ENCODE data around the gene SUPT6H. TPM values are rescaled to one million over a fixed set of nuclear protein-coding genes. Genes with fewer than 3 reads are reported as not detected.

The SUPT6H gene
- polyA plus RNA-seq, 1 of the 3 experiments (the other 2 are of a cell fraction) = 26.9 TPM

GRCh38 chr17:28715217-28715616 lies 53.2 kb downstream of the SUPT6H start:
- CTCF ChIA-PET = interaction anchor here (0.9 to 1.5 kb wide), 2 partner anchors 35 to 48 kb away, joined by 3 to 4 read pairs; no protein-coding TSS in a partner anchor
- Histone ChIP-seq H3K4me3 (ENCODE audit: low read depth in 2 of 2, low read length in 1 of 2) (no peak overlapping the region), H3K79me2 (ENCODE audit: insufficient read depth) (peaks cover 5% of the 10 kb centered on the region), H3F3A (replicated peaks; ENCODE audit: insufficient read depth) (peaks cover 19% of the 10 kb centered on the region), H3K9me3 (no peaks in the 10 kb centered on the region), H3K27ac (ENCODE audit: low read depth in 2 of 2, low read length in 1 of 2) (no peak overlapping the region), H3K9me2 (no peaks in the 10 kb centered on the region), H3K27me3 (ENCODE audit: insufficient read depth) (no peaks in the 10 kb centered on the region), H3K9ac (no peak overlapping the region), H4K20me1 (ENCODE audit: insufficient read depth) (no peaks in the 10 kb centered on the region), H2AFZ (ENCODE audit: low read depth) (no peak overlapping the region), H3K4me2 (no peak overlapping the region), H3K4me1 (ENCODE audit: control insufficient read depth in 1 of 2, insufficient read depth in 2 of 2, low read depth in 1 of 2, low read length in 1 of 2) (peaks cover 0 to 2% of the 10 kb centered on the region in 2 experiments; a peak in 2 of 4 replicates), H3K36me3 (replicated peaks in 1 of 2; ENCODE audit: control insufficient read depth in 1 of 2, insufficient read depth in 2 of 2, low read length in 1 of 2) (peaks cover 0 to under 1% of the 10 kb centered on the region in 2 experiments)
- TF ChIP-seq RCOR1 (IDR thresholded peaks at IDR 0.05; ENCODE audit: low read length) (no peak), MXI1 (IDR thresholded peaks at IDR 0.05; ENCODE audit: low read depth, low read length) (no peak), MEF2A (IDR thresholded peaks at IDR 0.05; ENCODE audit: borderline replicate concordance, low read depth) (no peak), CHD2 (IDR thresholded peaks at IDR 0.05; ENCODE audit: low read length, partially characterized antibody) (no peak), USF2 (IDR thresholded peaks at IDR 0.05; ENCODE audit: borderline replicate concordance, low read depth, low read length) (no peak), EP300 (IDR thresholded peaks at IDR 0.05; ENCODE audit: borderline replicate concordance in 1 of 2, low read depth in 1 of 2, low read length in 1 of 2) (no peak), ELF1 (IDR thresholded peaks at IDR 0.05) (no peak), SMC3 (IDR thresholded peaks at IDR 0.05; ENCODE audit: low read depth, low read length) (no peak), NRF1 (IDR thresholded peaks at IDR 0.05; ENCODE audit: low read depth, low read length) (no peak), RFX5 (IDR thresholded peaks at IDR 0.05; ENCODE audit: low read length) (no peak), SIN3A (IDR thresholded peaks at IDR 0.05; ENCODE audit: borderline replicate concordance, low read depth, low read length) (no peak), EZH2phosphoT487 (IDR thresholded peaks at IDR 0.05; ENCODE audit: borderline replicate concordance, low read depth) (no peak), YY1 (IDR thresholded peaks at IDR 0.05; ENCODE audit: low read depth) (no peak), NFIC (IDR thresholded peaks at IDR 0.05; ENCODE audit: borderline replicate concordance) (no peak), FOXM1 (IDR thresholded peaks at IDR 0.05; ENCODE audit: low read depth) (no peak)
- TF ChIP-seq, protein P1, sequence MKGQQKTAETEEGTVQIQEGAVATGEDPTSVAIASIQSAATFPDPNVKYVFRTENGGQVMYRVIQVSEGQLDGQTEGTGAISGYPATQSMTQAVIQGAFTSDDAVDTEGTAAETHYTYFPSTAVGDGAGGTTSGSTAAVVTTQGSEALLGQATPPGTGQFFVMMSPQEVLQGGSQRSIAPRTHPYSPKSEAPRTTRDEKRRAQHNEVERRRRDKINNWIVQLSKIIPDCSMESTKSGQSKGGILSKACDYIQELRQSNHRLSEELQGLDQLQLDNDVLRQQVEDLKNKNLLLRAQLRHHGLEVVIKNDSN (IDR thresholded peaks at IDR 0.05; ENCODE audit: borderline replicate concordance, low read depth) = no peak
- TF ChIP-seq, protein P2, sequence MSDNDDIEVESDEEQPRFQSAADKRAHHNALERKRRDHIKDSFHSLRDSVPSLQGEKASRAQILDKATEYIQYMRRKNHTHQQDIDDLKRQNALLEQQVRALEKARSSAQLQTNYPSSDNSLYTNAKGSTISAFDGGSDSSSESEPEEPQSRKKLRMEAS (IDR thresholded peaks at IDR 0.05; ENCODE audit: low read depth) = no peak
- TF ChIP-seq, protein P3, sequence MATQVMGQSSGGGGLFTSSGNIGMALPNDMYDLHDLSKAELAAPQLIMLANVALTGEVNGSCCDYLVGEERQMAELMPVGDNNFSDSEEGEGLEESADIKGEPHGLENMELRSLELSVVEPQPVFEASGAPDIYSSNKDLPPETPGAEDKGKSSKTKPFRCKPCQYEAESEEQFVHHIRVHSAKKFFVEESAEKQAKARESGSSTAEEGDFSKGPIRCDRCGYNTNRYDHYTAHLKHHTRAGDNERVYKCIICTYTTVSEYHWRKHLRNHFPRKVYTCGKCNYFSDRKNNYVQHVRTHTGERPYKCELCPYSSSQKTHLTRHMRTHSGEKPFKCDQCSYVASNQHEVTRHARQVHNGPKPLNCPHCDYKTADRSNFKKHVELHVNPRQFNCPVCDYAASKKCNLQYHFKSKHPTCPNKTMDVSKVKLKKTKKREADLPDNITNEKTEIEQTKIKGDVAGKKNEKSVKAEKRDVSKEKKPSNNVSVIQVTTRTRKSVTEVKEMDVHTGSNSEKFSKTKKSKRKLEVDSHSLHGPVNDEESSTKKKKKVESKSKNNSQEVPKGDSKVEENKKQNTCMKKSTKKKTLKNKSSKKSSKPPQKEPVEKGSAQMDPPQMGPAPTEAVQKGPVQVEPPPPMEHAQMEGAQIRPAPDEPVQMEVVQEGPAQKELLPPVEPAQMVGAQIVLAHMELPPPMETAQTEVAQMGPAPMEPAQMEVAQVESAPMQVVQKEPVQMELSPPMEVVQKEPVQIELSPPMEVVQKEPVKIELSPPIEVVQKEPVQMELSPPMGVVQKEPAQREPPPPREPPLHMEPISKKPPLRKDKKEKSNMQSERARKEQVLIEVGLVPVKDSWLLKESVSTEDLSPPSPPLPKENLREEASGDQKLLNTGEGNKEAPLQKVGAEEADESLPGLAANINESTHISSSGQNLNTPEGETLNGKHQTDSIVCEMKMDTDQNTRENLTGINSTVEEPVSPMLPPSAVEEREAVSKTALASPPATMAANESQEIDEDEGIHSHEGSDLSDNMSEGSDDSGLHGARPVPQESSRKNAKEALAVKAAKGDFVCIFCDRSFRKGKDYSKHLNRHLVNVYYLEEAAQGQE (IDR thresholded peaks at IDR 0.05; ENCODE audit: low read depth, low read length) = no peak
- POLR2A ChIA-PET = no interaction called here
- DNase-seq = no peak
- 69% methylated on average over 1 of the region's 2 CpGs for WGBS (ENCODE audit: low lambda C conversion rate)
